ENCODE data around the gene PFDN2. TPM values are rescaled to one million over a fixed set of nuclear protein-coding genes. Genes with fewer than 3 reads are reported as not detected.

PFDN2 gene
- total RNA-seq, 1 donor from 2014 or later: 43.8 TPM

- ChIA-PET CTCF (no interaction called here), POLR2A (interaction anchor here (1.2 kb wide), 1 partner anchor 10 kb away, joined by 5 read pairs; no protein-coding TSS in a partner anchor)
- TF ChIP-seq CTCF (IDR thresholded peaks at IDR 0.05): no peak
- DNase-seq: no peak
- Mint-ChIP-seq H3K4me1 (peaks cover 70% of the 10 kb centered on the region), H3K4me3 (no peak overlapping the region), H3K27ac (no peak overlapping the region), H3K36me3 (ENCODE audit: low read depth) (peaks cover 41% of the 10 kb centered on the region), H3K27me3 (no peaks in the 10 kb centered on the region), H3K9me3 (no peaks in the 10 kb centered on the region)
- ATAC-seq (ENCODE audit: low read depth): no peak
- intact Hi-C loops (cut with micrococcal nuclease): no loop called here
Observed at GRCh38 chr1:161113915-161114314, 3.9 kb downstream of the PFDN2 start.

GRCh38 chr1:161111527-161111926, 6.3 kb downstream of the PFDN2 start:
- ChIA-PET POLR2A (no interaction called here), CTCF (no interaction called here)
- H3K27me3 Mint-ChIP-seq: no peaks in the 10 kb centered on the region
- peaks cover 48% of the 10 kb centered on the region for H3K4me1 Mint-ChIP-seq
- no peak overlapping the region for H3K4me3 Mint-ChIP-seq
- H3K9me3 Mint-ChIP-seq: no peaks in the 10 kb centered on the region
- no peak for TF ChIP-seq CTCF (IDR thresholded peaks at IDR 0.05)
- intact Hi-C loops (cut with micrococcal nuclease): no loop called here
- ATAC-seq (ENCODE audit: low read depth): no peak
- DNase-seq: no peak
- peaks cover 36% of the 10 kb centered on the region for H3K36me3 Mint-ChIP-seq (ENCODE audit: low read depth)
- H3K27ac Mint-ChIP-seq: no peak overlapping the region

GRCh38 chr1:161111117-161111516, 6.7 kb downstream of the PFDN2 start:
- no peaks in the 10 kb centered on the region for H3K27me3 Mint-ChIP-seq
- H3K4me3 Mint-ChIP-seq: no peak overlapping the region
- no peak for ATAC-seq (ENCODE audit: low read depth)
- H3K36me3 Mint-ChIP-seq (ENCODE audit: low read depth): peaks cover 36% of the 10 kb centered on the region
- H3K9me3 Mint-ChIP-seq: no peaks in the 10 kb centered on the region
- peaks cover 47% of the 10 kb centered on the region for H3K4me1 Mint-ChIP-seq
- no peak overlapping the region for H3K27ac Mint-ChIP-seq
- intact Hi-C loops (cut with micrococcal nuclease): no loop called here
- POLR2A ChIA-PET: no interaction called here
- no peak for TF ChIP-seq CTCF (IDR thresholded peaks at IDR 0.05)
- CTCF ChIA-PET: no interaction called here
- DNase-seq: no peak

GRCh38 chr1:161106431-161106830, 11.4 kb downstream of the PFDN2 start:
- Mint-ChIP-seq H3K4me1 (peaks cover 12% of the 10 kb centered on the region), H3K9me3 (no peaks in the 10 kb centered on the region), H3K27me3 (no peaks in the 10 kb centered on the region), H3K36me3 (ENCODE audit: low read depth) (peaks cover 45% of the 10 kb centered on the region), H3K4me3 (no peak overlapping the region), H3K27ac (no peak overlapping the region)
- CTCF ChIA-PET: no interaction called here
- intact Hi-C loops (cut with micrococcal nuclease): no loop called here
- no peak for DNase-seq
- POLR2A ChIA-PET: interaction anchor here (0.9 kb wide), 1 partner anchor 9 kb away, joined by 4 read pairs; no protein-coding TSS in a partner anchor
- no peak for ATAC-seq (ENCODE audit: low read depth)
- TF ChIP-seq CTCF (IDR thresholded peaks at IDR 0.05): no peak

- Mint-ChIP-seq H3K9me3 (no peaks in the 10 kb centered on the region), H3K36me3 (ENCODE audit: low read depth) (peaks cover 43% of the 10 kb centered on the region), H3K27me3 (no peaks in the 10 kb centered on the region), H3K27ac (no peak overlapping the region), H3K4me1 (peaks cover 33% of the 10 kb centered on the region), H3K4me3 (no peak overlapping the region)
- intact Hi-C loops (cut with micrococcal nuclease): no loop called here
- no peak for ATAC-seq (ENCODE audit: low read depth)
- CTCF ChIA-PET: interaction anchor here (7.1 kb wide), 1 partner anchor 103 kb away, joined by 79 read pairs; no protein-coding TSS in a partner anchor
- no peak for DNase-seq
- POLR2A ChIA-PET: interaction anchor here (4.1 to 6.4 kb wide), 3 partner anchors 17 to 55 kb away, joined by 29 to 79 read pairs (median 43); partner anchors contain the start of genes DEDD, NIT1, PFDN2 and USF1
- TF ChIP-seq CTCF (IDR thresholded peaks at IDR 0.05): no peak
Observed at GRCh38 chr1:161100556-161100955, 17.3 kb downstream of the PFDN2 start.
